Measurements from ENCODE around the gene PTPRN. TPM values are rescaled to one million over a fixed set of nuclear protein-coding genes. Genes with fewer than 3 reads are reported as not detected.
"Not testable (repeated sequence)": the region's sequence is repeated elsewhere in the genome, so short reads cannot be mapped to it uniquely, and the experiment has no call there.

Gene PTPRN
- total RNA-seq, 5 donors from 2014 or later (not counting 1 experiment from before 2014, with no cell fraction given): 0.63 TPM; not detected in 4

- no peak overlapping the region for H3K4me3 Mint-ChIP-seq
- DNase-seq: no peak
- no peak overlapping the region for H3K27ac Mint-ChIP-seq
- no peak for ATAC-seq (replicated peaks in 1 of 4)
- no peaks in the 10 kb centered on the region for H3K27me3 Mint-ChIP-seq
- H3K27ac ChIP-seq (ENCODE audit: low read length): no peak overlapping the region
- H3K4me1 Mint-ChIP-seq: peaks cover 0 to 8% (median 0%) of the 10 kb centered on the region in 3 donors
- no peaks in the 10 kb centered on the region for H3K9me3 Mint-ChIP-seq
- CTCF ChIA-PET: interaction anchor here in 1 of 2 donors (0.7 kb wide), 1 partner anchor 61 kb away, joined by 3 read pairs; no protein-coding TSS in a partner anchor
- peaks cover 0 to 10% of the 10 kb centered on the region in 2 experiments for H3K27me3 ChIP-seq (replicated peaks in 1 of 2; ENCODE audit: control insufficient read depth in 2 of 2, extremely low read depth in 1 of 2, insufficient read depth in 2 of 2, low read length in 1 of 2)
- H3K4me1 ChIP-seq (ENCODE audit: control insufficient read depth in 1 of 2, extremely low read depth in 1 of 2, insufficient read depth in 2 of 2, low read length in 2 of 2): no peaks in the 10 kb centered on the region
- 68% methylated on average over 2 of the region's 5 CpGs for WGBS (ENCODE audit: insufficient coverage)
- H3K9me3 ChIP-seq: no peaks in the 10 kb centered on the region
- no peaks in the 10 kb centered on the region for H3K36me3 ChIP-seq (ENCODE audit: control insufficient read depth in 2 of 2, extremely low read depth in 1 of 2, insufficient read depth in 1 of 2, low read length in 1 of 2)
- H3K4me3 ChIP-seq (ENCODE audit: control insufficient read depth in 1 of 2, extremely low read depth in 1 of 2, low read length in 1 of 2): no peak overlapping the region
- POLR2A ChIA-PET: no interaction called here
- no peaks in the 10 kb centered on the region for H3K36me3 Mint-ChIP-seq
Observed at GRCh38 chr2:219266232-219266631, 43.0 kb downstream of the PTPRN start.

- ATAC-seq (replicated peaks in 1 of 4) (no peak), DNase-seq (no peak)
- H3K4me1 Mint-ChIP-seq: peaks cover 0 to 12% (median 3%) of the 10 kb centered on the region in 3 donors
- H3K27ac ChIP-seq (ENCODE audit: low read length): no peak overlapping the region
- H3K4me3 ChIP-seq (ENCODE audit: control insufficient read depth in 1 of 2, extremely low read depth in 1 of 2, low read length in 1 of 2): no peak overlapping the region
- H3K9me3 ChIP-seq: no peaks in the 10 kb centered on the region
- WGBS (ENCODE audit: insufficient coverage): 70% methylated on average over 2 of the region's 5 CpGs
- H3K36me3 Mint-ChIP-seq: no peaks in the 10 kb centered on the region
- ChIA-PET CTCF (interaction anchor here in 1 of 2 donors (0.5 to 1.3 kb wide), 2 partner anchors 34 to 968 kb away, joined by 3 to 4 read pairs; no protein-coding TSS in a partner anchor), POLR2A (interaction anchor here in 1 of 2 donors (0.6 to 1.4 kb wide), 4 partner anchors 11 to 957 kb away, joined by 3 to 6 read pairs (median 3); no protein-coding TSS in a partner anchor)
- H3K36me3 ChIP-seq (ENCODE audit: control insufficient read depth in 2 of 2, extremely low read depth in 1 of 2, insufficient read depth in 1 of 2, low read length in 1 of 2): no peaks in the 10 kb centered on the region
- peaks cover 3 to 7% of the 10 kb centered on the region in 2 donors for H3K27me3 Mint-ChIP-seq
- H3K27me3 ChIP-seq (replicated peaks in 1 of 2; ENCODE audit: control insufficient read depth in 2 of 2, extremely low read depth in 1 of 2, insufficient read depth in 2 of 2, low read length in 1 of 2): no peaks in the 10 kb centered on the region
- no peak overlapping the region for H3K4me3 Mint-ChIP-seq
- no peaks in the 10 kb centered on the region for H3K4me1 ChIP-seq (ENCODE audit: control insufficient read depth in 1 of 2, extremely low read depth in 1 of 2, insufficient read depth in 2 of 2, low read length in 2 of 2)
- H3K9me3 Mint-ChIP-seq: no peaks in the 10 kb centered on the region
- no peak overlapping the region for H3K27ac Mint-ChIP-seq
Observed at GRCh38 chr2:219261024-219261855, 48.0 kb downstream of the PTPRN start.

- not testable (repeated sequence) for H3K27ac ChIP-seq (ENCODE audit: low read length); H3K27ac Mint-ChIP-seq; H3K36me3 Mint-ChIP-seq; H3K27me3 Mint-ChIP-seq; H3K4me3 Mint-ChIP-seq; H3K9me3 Mint-ChIP-seq; ATAC-seq (replicated peaks in 1 of 4); H3K36me3 ChIP-seq (ENCODE audit: control insufficient read depth in 2 of 2, extremely low read depth in 1 of 2, insufficient read depth in 1 of 2, low read length in 1 of 2); H3K27me3 ChIP-seq (replicated peaks in 1 of 2; ENCODE audit: control insufficient read depth in 2 of 2, extremely low read depth in 1 of 2, insufficient read depth in 2 of 2, low read length in 1 of 2); H3K4me3 ChIP-seq (ENCODE audit: control insufficient read depth in 1 of 2, extremely low read depth in 1 of 2, low read length in 1 of 2); DNase-seq; H3K9me3 ChIP-seq
- POLR2A ChIA-PET: interaction anchor here in 1 of 2 donors (0.7 kb wide), 1 partner anchor 208 kb away, joined by 4 read pairs; no protein-coding TSS in a partner anchor
- CTCF ChIA-PET: interaction anchor here (0.6 to 1.1 kb wide), 8 partner anchors 9 to 796 kb away, joined by 3 to 7 read pairs (median 3); partner anchors contain the start of genes BCS1L (in 1 of the 2), DNAJB2 (in 1 of the 2) and ZNF142 (in 1 of the 2)
- peaks cover 11 to 20% (median 14%) of the 10 kb centered on the region in 3 donors for H3K4me1 Mint-ChIP-seq
- WGBS (ENCODE audit: insufficient coverage): 93% methylated on average over 3 of the region's 10 CpGs
- H3K4me1 ChIP-seq (ENCODE audit: control insufficient read depth in 1 of 2, extremely low read depth in 1 of 2, insufficient read depth in 2 of 2, low read length in 2 of 2): peaks cover 0 to 12% of the 10 kb centered on the region in 2 experiments
Observed at GRCh38 chr2:219258942-219259341, 50.3 kb downstream of the PTPRN start.

- peak overlapping the region; percentile 88 to 98 for H3K27ac Mint-ChIP-seq
- CTCF ChIA-PET: interaction anchor here (0.6 to 2.7 kb wide), 18 partner anchors 8 to 78 kb away, joined by 3 to 38 read pairs (median 5); partner anchors contain the start of genes ANKZF1 (in 1 of the 2), ATG9A (in 1 of the 2), CNPPD1 (in 1 of the 2) and DNAJB2 (in 1 of the 2)
- peaks cover 40 to 41% (median 41%) of the 10 kb centered on the region in 3 donors for H3K4me1 Mint-ChIP-seq
- Histone ChIP-seq H3K9me3 (no peaks in the 10 kb centered on the region), H3K36me3 (ENCODE audit: control insufficient read depth in 2 of 2, extremely low read depth in 1 of 2, insufficient read depth in 1 of 2, low read length in 1 of 2) (peaks cover 13 to 25% of the 10 kb centered on the region in 2 donors), H3K27ac (ENCODE audit: low read length) (peak overlapping the region; percentile 94), H3K4me1 (ENCODE audit: control insufficient read depth in 1 of 2, extremely low read depth in 1 of 2, insufficient read depth in 2 of 2, low read length in 2 of 2) (peaks cover 20 to 40% of the 10 kb centered on the region in 2 experiments), H3K27me3 (replicated peaks in 1 of 2; ENCODE audit: control insufficient read depth in 2 of 2, extremely low read depth in 1 of 2, insufficient read depth in 2 of 2, low read length in 1 of 2) (no peaks in the 10 kb centered on the region), H3K4me3 (ENCODE audit: control insufficient read depth in 1 of 2, extremely low read depth in 1 of 2, low read length in 1 of 2) (peak overlapping the region; percentile 95 to 99)
- peaks cover 1 to 3% of the 10 kb centered on the region in 2 donors for H3K27me3 Mint-ChIP-seq
- peaks cover 24% of the 10 kb centered on the region for H3K36me3 Mint-ChIP-seq
- POLR2A ChIA-PET: interaction anchor here (0.6 to 2.7 kb wide), 10 partner anchors 10 to 968 kb away, joined by 3 to 32 read pairs (median 7); partner anchors contain the start of genes GLB1L (in 2 of the 2), STK16 (in 2 of the 2), ANKZF1 (in 1 of the 2) and ATG9A (in 1 of the 2)
- peak in 19 of 35 experiments; percentile 17 to 72 (median 36) for DNase-seq
- WGBS (ENCODE audit: insufficient coverage): 10% methylated on average over 6 of the region's 12 CpGs
- H3K4me3 Mint-ChIP-seq: peak overlapping the region; percentile 75 to 96 (median 83)
- peak; percentile 18 to 33 (median 21) for ATAC-seq (replicated peaks in 1 of 4)
- H3K9me3 Mint-ChIP-seq: no peaks in the 10 kb centered on the region
Observed at GRCh38 chr2:219254590-219255201, 54.5 kb downstream of the PTPRN start.

GRCh38 chr2:219253753-219254589, 55.2 kb downstream of the PTPRN start, which contains the start of gene TUBA4A:
Gene TUBA4A (minus strand): TSS chr2:219253918. CDS start chr2:219253858, 60 bp downstream.
- ChIA-PET POLR2A (interaction anchor here (0.6 to 2.7 kb wide), 13 partner anchors 9 to 858 kb away, joined by 3 to 32 read pairs (median 6); partner anchors contain the start of genes GLB1L (in 2 of the 2), STK16 (in 2 of the 2), ANKZF1 (in 1 of the 2) and ATG9A (in 1 of the 2)), CTCF (interaction anchor here (0.6 to 2.7 kb wide), 16 partner anchors 9 to 349 kb away, joined by 3 to 38 read pairs (median 6); partner anchors contain the start of genes ANKZF1 (in 1 of the 2), ATG9A (in 1 of the 2), CNPPD1 (in 1 of the 2) and DNAJB2 (in 1 of the 2))
- no peaks in the 10 kb centered on the region for H3K27me3 Mint-ChIP-seq
- H3K9me3 Mint-ChIP-seq: no peaks in the 10 kb centered on the region
- Histone ChIP-seq H3K27me3 (replicated peaks in 1 of 2; ENCODE audit: control insufficient read depth in 2 of 2, extremely low read depth in 1 of 2, insufficient read depth in 2 of 2, low read length in 1 of 2) (no peaks in the 10 kb centered on the region), H3K27ac (ENCODE audit: low read length) (peak within 1 kb of the TSS; percentile 94), H3K4me1 (ENCODE audit: control insufficient read depth in 1 of 2, extremely low read depth in 1 of 2, insufficient read depth in 2 of 2, low read length in 2 of 2) (peaks cover 25 to 47% of the 10 kb centered on the region in 2 experiments), H3K9me3 (no peaks in the 10 kb centered on the region), H3K4me3 (ENCODE audit: control insufficient read depth in 1 of 2, extremely low read depth in 1 of 2, low read length in 1 of 2) (peak within 1 kb of the TSS; percentile 95 to 99), H3K36me3 (ENCODE audit: control insufficient read depth in 2 of 2, extremely low read depth in 1 of 2, insufficient read depth in 1 of 2, low read length in 1 of 2) (peaks cover 13 to 29% of the 10 kb centered on the region in 2 donors)
- DNase-seq: peak; percentile 82 to 96 (median 89)
- peak; percentile 77 to 87 (median 78) for ATAC-seq (replicated peaks in 1 of 4)
- H3K36me3 Mint-ChIP-seq: peaks cover 30% of the 10 kb centered on the region
- peak within 1 kb of the TSS; percentile 75 to 96 (median 83) for H3K4me3 Mint-ChIP-seq
- under 1% methylated on average over 75 of the region's 76 CpGs for WGBS (ENCODE audit: insufficient coverage)
- peak within 1 kb of the TSS; percentile 98 to 99 for H3K27ac Mint-ChIP-seq
- peaks cover 47 to 48% (median 48%) of the 10 kb centered on the region in 3 donors for H3K4me1 Mint-ChIP-seq

Measured in T-cell (primary cell).